ENCODE measurements around the gene STIM2. TPM values are rescaled to one million over a fixed set of nuclear protein-coding genes. Genes with fewer than 3 reads are reported as not detected.

Gene STIM2
- total and polyA plus RNA-seq, 4 experiments from 2014 or later, result 23.8 to 91.7 (median 62.7) TPM

DNA sequence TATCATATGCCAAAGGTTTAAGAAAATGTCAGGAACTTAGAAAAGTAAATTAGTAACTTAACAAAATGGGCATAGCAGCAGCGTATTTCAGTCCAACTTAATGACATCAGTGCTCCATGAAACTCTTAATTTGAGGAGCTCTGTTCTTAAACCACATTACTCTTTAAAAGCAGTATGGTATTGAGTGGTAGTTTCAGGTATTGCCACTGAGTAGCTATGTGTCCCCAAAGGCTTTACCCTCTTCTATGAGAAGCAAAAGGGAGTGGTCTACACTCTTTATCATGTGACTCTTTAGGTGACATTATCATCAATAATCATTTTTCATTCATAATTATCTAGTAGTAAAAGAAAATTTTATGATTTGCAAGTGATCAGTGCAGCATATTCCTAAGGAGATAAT, 158.3 kb downstream of the STIM2 start:
- intact Hi-C loops (cut with micrococcal nuclease), result no loop called here
- no peak overlapping the region for H3K4me3 ChIP-seq (ENCODE audit: low read length in 2 of 2)
- no peak overlapping the region for H3K4me3 Mint-ChIP-seq
- H3K27me3 ChIP-seq (ENCODE audit: insufficient read depth, low read length), result no peaks in the 10 kb centered on the region
- CTCF ChIA-PET (ENCODE audit: partially characterized antibody), result interaction anchor here (0.7 to 2.9 kb wide), 2 partner anchors 9 to 166 kb away, joined by 3 to 10 read pairs; no protein-coding TSS in a partner anchor
- H3K4me1 ChIP-seq (ENCODE audit: insufficient read depth, low read length), result no peaks in the 10 kb centered on the region
- H3K36me3 Mint-ChIP-seq, result peaks cover 70 to 72% of the 10 kb centered on the region in 2 donors
- H3K27ac ChIP-seq (ENCODE audit: low read depth, low read length), result no peak overlapping the region
- POLR2A ChIA-PET (ENCODE audit: partially characterized antibody), result no interaction called here
- H3K9me3 ChIP-seq (ENCODE audit: control insufficient read depth in 1 of 2, low read length in 2 of 2), result no peaks in the 10 kb centered on the region
- peaks cover 0 to 6% (median under 1%) of the 10 kb centered on the region in 8 donors for H3K9me3 Mint-ChIP-seq
- H3K4me1 Mint-ChIP-seq, result peaks cover 9 to 23% (median 18%) of the 10 kb centered on the region in 4 donors
- H3K27ac Mint-ChIP-seq, result no peak overlapping the region
- peaks cover 19% of the 10 kb centered on the region for H3K36me3 ChIP-seq (ENCODE audit: insufficient read depth, low read length)
- no peaks in the 10 kb centered on the region for H3K27me3 Mint-ChIP-seq
- DNase-seq, result no peak

DNA sequence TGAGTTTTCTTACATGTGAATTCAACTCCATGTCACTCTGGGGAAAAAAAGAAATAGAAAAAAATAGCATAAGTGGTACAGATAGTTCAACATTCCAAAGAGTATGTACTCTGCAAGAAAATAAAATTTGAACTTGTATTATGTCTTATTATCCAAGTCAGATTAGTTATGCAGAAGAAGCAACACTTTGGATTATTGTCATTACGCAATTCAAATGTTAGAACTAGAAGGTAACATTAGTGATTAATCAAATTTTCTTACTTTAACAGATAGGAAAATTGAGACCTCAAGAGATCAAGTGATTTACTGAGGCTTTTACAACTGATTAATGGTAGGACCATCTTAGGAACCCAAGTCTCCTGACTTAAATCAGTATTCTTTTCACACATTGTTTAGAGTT, 159.1 kb downstream of the STIM2 start:
- ChIA-PET CTCF (ENCODE audit: partially characterized antibody) (interaction anchor here (1.1 to 2.9 kb wide), 2 partner anchors 10 to 12 kb away, joined by 4 to 10 read pairs; no protein-coding TSS in a partner anchor), POLR2A (ENCODE audit: partially characterized antibody) (no interaction called here)
- no peaks in the 10 kb centered on the region for H3K9me3 ChIP-seq (ENCODE audit: control insufficient read depth in 1 of 2, low read length in 2 of 2)
- H3K27me3 ChIP-seq (ENCODE audit: insufficient read depth, low read length), result no peaks in the 10 kb centered on the region
- H3K27me3 Mint-ChIP-seq, result no peaks in the 10 kb centered on the region
- no peaks in the 10 kb centered on the region for H3K4me1 ChIP-seq (ENCODE audit: insufficient read depth, low read length)
- no peak for DNase-seq
- H3K4me1 Mint-ChIP-seq, result peaks cover 9 to 23% (median 18%) of the 10 kb centered on the region in 4 donors
- peaks cover 0 to 6% (median under 1%) of the 10 kb centered on the region in 8 donors for H3K9me3 Mint-ChIP-seq
- peaks cover 68 to 75% of the 10 kb centered on the region in 2 donors for H3K36me3 Mint-ChIP-seq
- H3K4me3 ChIP-seq (ENCODE audit: low read length in 2 of 2), result no peak overlapping the region
- no peak overlapping the region for H3K27ac Mint-ChIP-seq
- peaks cover 19% of the 10 kb centered on the region for H3K36me3 ChIP-seq (ENCODE audit: insufficient read depth, low read length)
- H3K4me3 Mint-ChIP-seq, result no peak overlapping the region
- intact Hi-C loops (cut with micrococcal nuclease), result no loop called here
- no peak overlapping the region for H3K27ac ChIP-seq (ENCODE audit: low read depth, low read length)

DNA sequence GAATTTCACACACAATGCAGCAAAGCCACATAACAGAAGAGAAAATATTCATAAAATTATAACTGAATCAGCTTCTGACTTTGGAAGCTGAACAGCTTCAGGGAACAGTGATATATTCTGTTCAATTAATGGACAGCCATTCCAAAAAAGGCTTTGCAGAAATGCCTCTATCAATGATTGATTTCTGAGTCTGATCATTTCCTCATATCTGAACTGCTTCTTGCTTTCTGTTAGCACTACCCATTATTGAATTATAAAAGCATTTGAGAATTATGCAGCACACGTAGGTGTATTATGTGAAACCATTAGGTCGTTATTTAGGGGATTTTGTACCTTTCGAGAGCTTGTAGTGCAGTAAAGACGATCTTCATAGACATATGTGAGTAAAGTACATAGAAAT, 159.6 kb downstream of the STIM2 start:
- peaks cover 0 to 6% (median under 1%) of the 10 kb centered on the region in 8 donors for H3K9me3 Mint-ChIP-seq
- H3K27me3 ChIP-seq (ENCODE audit: insufficient read depth, low read length), result no peaks in the 10 kb centered on the region
- H3K27me3 Mint-ChIP-seq, result no peaks in the 10 kb centered on the region
- ChIA-PET POLR2A (ENCODE audit: partially characterized antibody) (no interaction called here), CTCF (ENCODE audit: partially characterized antibody) (interaction anchor here (1.1 to 2.9 kb wide), 2 partner anchors 10 to 13 kb away, joined by 4 to 10 read pairs; no protein-coding TSS in a partner anchor)
- no peak for DNase-seq
- intact Hi-C loops (cut with micrococcal nuclease), result no loop called here
- peak overlapping the region in 1 of 7 donors; percentile 62 for H3K27ac Mint-ChIP-seq
- H3K27ac ChIP-seq (ENCODE audit: low read depth, low read length), result no peak overlapping the region
- H3K36me3 ChIP-seq (ENCODE audit: insufficient read depth, low read length), result peaks cover 19% of the 10 kb centered on the region
- peaks cover 7 to 22% (median 15%) of the 10 kb centered on the region in 4 donors for H3K4me1 Mint-ChIP-seq
- H3K4me3 Mint-ChIP-seq, result no peak overlapping the region
- H3K9me3 ChIP-seq (ENCODE audit: control insufficient read depth in 1 of 2, low read length in 2 of 2), result no peaks in the 10 kb centered on the region
- peaks cover 68 to 75% of the 10 kb centered on the region in 2 donors for H3K36me3 Mint-ChIP-seq
- no peak overlapping the region for H3K4me3 ChIP-seq (ENCODE audit: low read length in 2 of 2)
- H3K4me1 ChIP-seq (ENCODE audit: insufficient read depth, low read length), result no peaks in the 10 kb centered on the region

DNA sequence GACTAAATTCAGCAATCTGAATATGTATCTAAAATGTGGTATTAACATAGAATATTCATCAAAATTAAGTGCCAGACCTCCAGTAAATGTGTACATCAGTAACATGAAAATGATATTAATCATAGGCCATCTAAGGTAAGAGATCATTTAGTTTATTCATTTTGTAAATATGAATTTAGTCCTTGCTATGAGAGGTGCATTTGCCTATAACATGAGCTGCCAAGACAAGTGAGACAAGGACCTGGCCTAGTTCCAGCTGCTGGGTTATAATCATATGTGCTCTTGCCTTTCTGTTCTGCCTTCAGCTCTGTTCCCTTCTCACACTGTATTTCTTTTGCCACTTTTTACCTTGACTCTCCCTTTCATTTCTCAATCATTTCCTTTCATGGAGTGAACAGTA, 160.0 kb downstream of the STIM2 start:
- Mint-ChIP-seq H3K4me1 (peaks cover 7 to 22% (median 15%) of the 10 kb centered on the region in 4 donors), H3K36me3 (peaks cover 66 to 75% of the 10 kb centered on the region in 2 donors), H3K27ac (peak overlapping the region in 4 of 7 donors; percentile 8 to 17 (median 12)), H3K27me3 (no peaks in the 10 kb centered on the region), H3K4me3 (no peak overlapping the region), H3K9me3 (peaks cover 0 to 6% (median under 1%) of the 10 kb centered on the region in 8 donors)
- H3K9me3 ChIP-seq (ENCODE audit: control insufficient read depth in 1 of 2, low read length in 2 of 2), result no peaks in the 10 kb centered on the region
- DNase-seq, result no peak
- H3K27me3 ChIP-seq (ENCODE audit: insufficient read depth, low read length), result no peaks in the 10 kb centered on the region
- H3K4me3 ChIP-seq (ENCODE audit: low read length in 2 of 2), result no peak overlapping the region
- CTCF ChIA-PET (ENCODE audit: partially characterized antibody), result interaction anchor here (0.8 to 2.9 kb wide), 3 partner anchors 11 to 690 kb away, joined by 3 to 10 read pairs (median 4); no protein-coding TSS in a partner anchor
- POLR2A ChIA-PET (ENCODE audit: partially characterized antibody), result no interaction called here
- H3K27ac ChIP-seq (ENCODE audit: low read depth, low read length), result no peak overlapping the region
- no peaks in the 10 kb centered on the region for H3K4me1 ChIP-seq (ENCODE audit: insufficient read depth, low read length)
- peaks cover 19% of the 10 kb centered on the region for H3K36me3 ChIP-seq (ENCODE audit: insufficient read depth, low read length)
- intact Hi-C loops (cut with micrococcal nuclease), result no loop called here

DNA sequence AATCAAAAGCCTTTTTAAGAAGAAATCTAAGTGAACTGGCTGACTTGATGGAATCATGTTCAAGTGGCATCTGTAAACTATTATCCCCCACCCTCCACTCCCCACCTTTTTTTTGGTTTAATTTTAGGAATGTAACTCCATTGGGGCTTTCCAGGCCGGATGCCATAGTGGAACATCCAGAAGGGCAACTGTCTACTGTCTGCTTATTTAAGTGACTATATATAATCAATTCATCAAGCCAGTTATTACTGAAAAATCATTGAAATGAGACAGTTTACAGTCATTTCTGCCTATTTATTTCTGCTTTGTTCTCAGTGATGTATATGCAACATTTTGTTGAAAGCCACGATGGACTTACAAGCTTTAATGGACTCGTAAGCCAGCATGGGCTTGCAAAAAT, 162.3 kb downstream of the STIM2 start:
- peaks cover 48 to 59% of the 10 kb centered on the region in 2 donors for H3K36me3 Mint-ChIP-seq
- intact Hi-C loops (cut with micrococcal nuclease), result no loop called here
- no peak for DNase-seq
- no peak overlapping the region for H3K27ac ChIP-seq (ENCODE audit: low read depth, low read length)
- H3K36me3 ChIP-seq (ENCODE audit: insufficient read depth, low read length), result peaks cover 19% of the 10 kb centered on the region
- H3K9me3 Mint-ChIP-seq, result peaks cover 0 to 1% (median 0%) of the 10 kb centered on the region in 8 donors
- no peaks in the 10 kb centered on the region for H3K4me1 ChIP-seq (ENCODE audit: insufficient read depth, low read length)
- H3K4me3 Mint-ChIP-seq, result no peak overlapping the region
- no peak overlapping the region for H3K4me3 ChIP-seq (ENCODE audit: low read length in 2 of 2)
- CTCF ChIA-PET (ENCODE audit: partially characterized antibody), result interaction anchor here (2.4 kb wide), 1 partner anchor 25 kb away, joined by 9 read pairs; no protein-coding TSS in a partner anchor
- H3K9me3 ChIP-seq (ENCODE audit: control insufficient read depth in 1 of 2, low read length in 2 of 2), result no peaks in the 10 kb centered on the region
- H3K27me3 Mint-ChIP-seq, result no peaks in the 10 kb centered on the region
- H3K4me1 Mint-ChIP-seq, result peaks cover 1 to 10% (median 3%) of the 10 kb centered on the region in 4 donors
- POLR2A ChIA-PET (ENCODE audit: partially characterized antibody), result no interaction called here
- no peaks in the 10 kb centered on the region for H3K27me3 ChIP-seq (ENCODE audit: insufficient read depth, low read length)
- H3K27ac Mint-ChIP-seq, result peak overlapping the region in 1 of 7 donors; percentile 50

DNA sequence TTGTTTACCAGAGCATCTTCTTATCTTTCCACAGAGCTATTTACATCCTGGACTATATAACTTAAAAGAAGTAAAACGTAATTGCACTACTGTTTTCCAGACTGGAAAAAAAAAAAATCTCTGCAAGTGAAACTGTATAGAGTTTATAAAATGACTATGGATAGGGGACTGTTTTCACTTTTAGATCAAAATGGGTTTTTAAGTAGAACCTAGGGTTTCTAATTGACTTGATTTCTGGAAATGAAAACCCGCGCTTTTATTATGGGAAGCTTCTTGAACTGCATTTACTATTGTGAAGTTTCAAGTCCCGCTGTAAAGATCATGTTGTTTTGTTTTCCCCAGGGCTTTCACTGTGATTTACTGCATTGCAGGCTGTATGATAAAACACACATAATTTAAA, 162.7 kb downstream of the STIM2 start:
- H3K27ac Mint-ChIP-seq, result peak overlapping the region in 3 of 7 donors; percentile 0 to 67 (median 13)
- CTCF ChIA-PET (ENCODE audit: partially characterized antibody), result interaction anchor here (2.4 kb wide), 1 partner anchor 25 kb away, joined by 9 read pairs; no protein-coding TSS in a partner anchor

DNA sequence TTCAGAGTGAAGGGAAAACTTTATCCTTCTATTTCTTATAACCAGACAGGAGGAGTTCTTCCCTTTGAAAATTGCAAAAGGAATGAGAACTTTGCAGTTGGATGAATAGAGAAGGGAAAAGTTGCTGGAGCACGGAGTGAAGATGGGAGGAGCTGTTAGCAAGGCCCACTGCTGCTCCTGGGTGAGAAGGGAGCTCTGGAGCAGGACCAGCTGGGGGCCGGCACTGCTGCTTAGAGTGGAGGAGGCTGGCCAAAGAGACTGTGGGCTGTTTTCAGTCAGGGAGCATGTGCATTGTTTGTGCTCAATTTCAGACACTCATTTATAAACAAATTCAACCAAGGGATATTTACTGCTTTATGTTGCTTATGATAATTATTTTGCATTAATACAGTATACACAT, 164.2 kb downstream of the STIM2 start:
- ChIA-PET CTCF (ENCODE audit: partially characterized antibody) (no interaction called here), POLR2A (ENCODE audit: partially characterized antibody) (no interaction called here)
- peak overlapping the region in 1 of 7 donors; percentile 38 for H3K27ac Mint-ChIP-seq
- no peaks in the 10 kb centered on the region for H3K27me3 Mint-ChIP-seq
- Histone ChIP-seq H3K36me3 (ENCODE audit: insufficient read depth, low read length) (peaks cover 9% of the 10 kb centered on the region), H3K27me3 (ENCODE audit: insufficient read depth, low read length) (no peaks in the 10 kb centered on the region), H3K4me1 (ENCODE audit: insufficient read depth, low read length) (no peaks in the 10 kb centered on the region), H3K27ac (ENCODE audit: low read depth, low read length) (no peak overlapping the region), H3K9me3 (ENCODE audit: control insufficient read depth in 1 of 2, low read length in 2 of 2) (no peaks in the 10 kb centered on the region), H3K4me3 (ENCODE audit: low read length in 2 of 2) (no peak overlapping the region)
- intact Hi-C loops (cut with micrococcal nuclease), result no loop called here
- H3K4me3 Mint-ChIP-seq, result no peak overlapping the region
- H3K4me1 Mint-ChIP-seq, result peaks cover 1 to 5% (median 3%) of the 10 kb centered on the region in 4 donors
- peaks cover 32 to 43% of the 10 kb centered on the region in 2 donors for H3K36me3 Mint-ChIP-seq
- H3K9me3 Mint-ChIP-seq, result peaks cover 0 to 1% (median 0%) of the 10 kb centered on the region in 8 donors
- DNase-seq, result no peak

More for the DNA sequence above, 162.7 kb downstream of the STIM2 start:
- Histone ChIP-seq H3K36me3 (ENCODE audit: insufficient read depth, low read length) (peaks cover 19% of the 10 kb centered on the region), H3K4me3 (ENCODE audit: low read length in 2 of 2) (no peak overlapping the region), H3K27me3 (ENCODE audit: insufficient read depth, low read length) (no peaks in the 10 kb centered on the region), H3K27ac (ENCODE audit: low read depth, low read length) (no peak overlapping the region), H3K4me1 (ENCODE audit: insufficient read depth, low read length) (no peaks in the 10 kb centered on the region), H3K9me3 (ENCODE audit: control insufficient read depth in 1 of 2, low read length in 2 of 2) (no peaks in the 10 kb centered on the region)
- intact Hi-C loops (cut with micrococcal nuclease), result no loop called here
- H3K36me3 Mint-ChIP-seq, result peaks cover 44 to 56% of the 10 kb centered on the region in 2 donors
- no peaks in the 10 kb centered on the region for H3K27me3 Mint-ChIP-seq
- no peak for DNase-seq
- H3K4me1 Mint-ChIP-seq, result peaks cover 0 to 7% (median 1%) of the 10 kb centered on the region in 4 donors
- POLR2A ChIA-PET (ENCODE audit: partially characterized antibody), result no interaction called here
- no peak overlapping the region for H3K4me3 Mint-ChIP-seq
- peaks cover 0 to 1% (median 0%) of the 10 kb centered on the region in 8 donors for H3K9me3 Mint-ChIP-seq
